Activated naive CD4-positive, alpha-beta T cell treated with anti-CD3 and anti-CD28 coated beads for 36 hours (primary cell): ENCODE data around the gene ADGRV1. TPM values are rescaled to one million over a fixed set of nuclear protein-coding genes. Genes with fewer than 3 reads are reported as not detected.
A peak's percentile ranks its signal among the peaks of the same experiment; 100 is the strongest.
"Not testable (repeated sequence)": the region's sequence is repeated elsewhere in the genome, so short reads cannot be mapped to it uniquely, and the experiment has no call there.

ENCODE experiments used
- CTCF ChIA-PET: fragments of 350-600 bp; sonication (Branson Sonifier 250); formaldehyde crosslinking; loops from one replicate; lab custom pipeline; 2021; ENCODE audit warnings: antibody characterized with exemption; lab: Charles Lee
- DNase-seq: peaks from one replicate; pipeline ENCODE4 v3.0.0-alpha.2; 2020
- H3K27ac Mint-ChIP-seq: one replicate; pipeline ENCODE4 v1.8.0; 2021; ENCODE audit warnings: mild to moderate bottlenecking, mixed read lengths
- H3K27me3 Mint-ChIP-seq: one replicate; pipeline ENCODE4 v1.8.0; 2021; ENCODE audit warnings: low read depth, mixed read lengths
- H3K36me3 Mint-ChIP-seq: one replicate; pipeline ENCODE4 v1.8.0; 2021; ENCODE audit warnings: low read depth, mixed read lengths
- H3K4me1 Mint-ChIP-seq: one replicate; pipeline ENCODE4 v1.8.0; 2021; ENCODE audit warnings: low read depth, mixed read lengths
- H3K4me3 Mint-ChIP-seq: one replicate; pipeline ENCODE4 v1.8.0; 2021; ENCODE audit warnings: mild to moderate bottlenecking, moderate library complexity, mixed read lengths
- H3K9me3 Mint-ChIP-seq: one replicate; pipeline ENCODE4 v1.8.0; 2021; ENCODE audit warnings: mixed read lengths
- intact Hi-C: fragments of 100-400 bp; cut with micrococcal nuclease; formaldehyde crosslinking; loops from one replicate; pipeline ENCODE4 v1.15.1; 2023
- total RNA-seq, 2 experiments: library from RNA; stranded (reverse); gene quantifications; one replicate each; pipeline ENCODE4 v1.2.3, GENCODE V29; 2021

Gene ADGRV1
- total RNA-seq, 2 experiments from 2014 or later, result not detected

DNA sequence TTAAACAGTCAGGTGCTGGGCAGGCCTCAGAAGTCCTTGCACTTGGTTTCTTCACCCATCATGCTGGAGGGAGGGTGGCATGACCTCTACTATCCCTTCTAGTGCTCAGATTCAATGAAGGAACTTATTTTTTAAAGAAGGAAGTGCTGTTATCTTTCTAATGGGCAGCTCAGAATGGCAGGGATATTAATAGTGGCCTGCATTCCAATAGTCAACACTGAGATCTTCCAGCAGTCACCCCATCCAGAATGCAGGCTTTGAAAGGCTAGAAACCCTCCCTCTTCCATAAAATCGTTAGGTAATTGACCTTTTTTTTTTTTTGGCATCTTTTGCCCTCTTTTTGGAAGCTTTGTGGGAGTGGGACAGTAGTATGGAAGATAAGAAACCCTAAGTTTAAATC is 499.6 kb downstream of the ADGRV1 start:
- Mint-ChIP-seq H3K4me1 (peaks cover 28% of the 10 kb centered on the region), H3K36me3 (no peaks in the 10 kb centered on the region), H3K4me3 (no peak overlapping the region), H3K27ac (no peak overlapping the region), H3K9me3 (no peaks in the 10 kb centered on the region), H3K27me3 (peaks cover 37% of the 10 kb centered on the region)
- intact Hi-C loops, result loop anchor here (5.0 kb wide), 1 partner anchor 186 kb away; no protein-coding TSS in a partner anchor
- CTCF ChIA-PET, result interaction anchor here (0.6 to 2.0 kb wide), 3 partner anchors 21 to 125 kb away, joined by 3 to 8 read pairs (median 3); no protein-coding TSS in a partner anchor
- no peak for DNase-seq

DNA sequence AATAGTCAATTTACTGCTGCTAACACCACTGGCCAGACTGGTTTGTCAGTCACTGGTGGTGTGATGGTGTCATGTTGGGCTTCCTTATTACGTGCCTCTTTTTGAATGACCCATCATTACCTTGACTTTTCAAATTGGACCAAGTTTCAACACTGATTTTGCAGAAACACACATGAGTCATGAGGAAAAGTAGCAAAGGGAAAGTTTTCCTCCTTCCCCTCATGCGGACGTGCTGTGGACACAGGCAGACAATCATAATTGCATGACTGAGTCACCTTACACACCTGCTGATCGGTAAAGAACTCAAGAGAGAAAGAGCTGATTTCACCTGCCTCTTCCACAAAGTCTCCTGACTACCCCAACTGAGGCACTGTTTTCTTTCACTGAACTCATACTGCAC is 500.0 kb downstream of the ADGRV1 start:
- Mint-ChIP-seq H3K27me3 (peaks cover 37% of the 10 kb centered on the region), H3K9me3 (no peaks in the 10 kb centered on the region), H3K27ac (no peak overlapping the region), H3K36me3 (no peaks in the 10 kb centered on the region), H3K4me1 (peaks cover 28% of the 10 kb centered on the region), H3K4me3 (no peak overlapping the region)
- intact Hi-C loops, result loop anchor here (5.0 kb wide), 1 partner anchor 186 kb away; no protein-coding TSS in a partner anchor
- DNase-seq, result peak; percentile 10
- CTCF ChIA-PET, result interaction anchor here (2.0 kb wide), 1 partner anchor 126 kb away, joined by 8 read pairs; no protein-coding TSS in a partner anchor

DNA sequence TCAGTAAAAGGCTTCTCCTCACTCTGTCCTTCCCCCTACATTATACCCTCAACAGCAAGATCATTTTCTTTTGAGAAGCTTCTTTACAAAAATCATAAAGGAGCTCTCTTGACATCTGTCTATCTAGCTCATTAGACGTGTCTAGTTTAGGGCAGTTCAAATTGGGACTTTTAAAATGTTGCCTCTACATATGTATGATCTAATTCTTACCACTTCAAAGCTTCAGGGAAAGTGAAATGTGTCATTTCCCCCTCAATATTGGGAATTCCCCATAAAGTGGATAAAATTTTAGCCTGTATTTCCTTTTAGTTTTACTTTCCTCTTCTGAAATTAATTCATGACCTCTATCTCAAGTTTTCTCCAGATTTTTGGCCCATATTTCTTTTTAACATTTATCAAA is 500.8 kb downstream of the ADGRV1 start:
- Mint-ChIP-seq H3K27me3 (peaks cover 40% of the 10 kb centered on the region), H3K36me3 (no peaks in the 10 kb centered on the region), H3K27ac (no peak overlapping the region), H3K4me3 (no peak overlapping the region), H3K9me3 (no peaks in the 10 kb centered on the region), H3K4me1 (peaks cover 28% of the 10 kb centered on the region)
- intact Hi-C loops, result loop anchor here (1.0 to 5.0 kb wide), 8 partner anchors 20 to 324 kb away; partner anchors contain the start of gene ARRDC3
- no peak for DNase-seq
- CTCF ChIA-PET, result interaction anchor here (1.0 to 2.0 kb wide), 2 partner anchors 127 to 326 kb away, joined by 5 to 8 read pairs; no protein-coding TSS in a partner anchor

DNA sequence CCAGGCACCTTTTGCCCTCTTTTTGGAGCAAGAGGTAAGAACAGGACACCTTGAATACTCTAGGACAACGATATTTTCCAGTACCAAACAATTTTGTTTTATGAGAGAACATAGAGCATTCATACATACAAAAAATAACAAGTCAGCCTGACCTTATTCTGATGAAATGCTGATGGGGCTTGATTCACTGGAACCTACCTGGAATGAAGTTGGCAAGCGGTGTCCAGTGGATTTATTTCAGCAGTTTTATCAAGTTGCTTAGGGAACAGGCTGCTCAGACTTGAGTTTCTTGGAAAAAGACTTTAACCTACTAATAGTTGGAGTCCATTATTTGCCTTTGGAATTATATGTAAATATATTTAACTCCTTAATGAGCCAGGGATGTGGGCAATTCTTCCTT is 502.5 kb downstream of the ADGRV1 start:
- DNase-seq, result no peak
- peaks cover 28% of the 10 kb centered on the region for H3K4me1 Mint-ChIP-seq
- H3K4me3 Mint-ChIP-seq, result no peak overlapping the region
- CTCF ChIA-PET, result interaction anchor here (2.3 kb wide), 1 partner anchor 324 kb away, joined by 6 read pairs; no protein-coding TSS in a partner anchor
- intact Hi-C loops, result no loop called here
- no peaks in the 10 kb centered on the region for H3K36me3 Mint-ChIP-seq
- H3K27ac Mint-ChIP-seq, result no peak overlapping the region
- no peaks in the 10 kb centered on the region for H3K9me3 Mint-ChIP-seq
- H3K27me3 Mint-ChIP-seq, result peaks cover 45% of the 10 kb centered on the region

DNA sequence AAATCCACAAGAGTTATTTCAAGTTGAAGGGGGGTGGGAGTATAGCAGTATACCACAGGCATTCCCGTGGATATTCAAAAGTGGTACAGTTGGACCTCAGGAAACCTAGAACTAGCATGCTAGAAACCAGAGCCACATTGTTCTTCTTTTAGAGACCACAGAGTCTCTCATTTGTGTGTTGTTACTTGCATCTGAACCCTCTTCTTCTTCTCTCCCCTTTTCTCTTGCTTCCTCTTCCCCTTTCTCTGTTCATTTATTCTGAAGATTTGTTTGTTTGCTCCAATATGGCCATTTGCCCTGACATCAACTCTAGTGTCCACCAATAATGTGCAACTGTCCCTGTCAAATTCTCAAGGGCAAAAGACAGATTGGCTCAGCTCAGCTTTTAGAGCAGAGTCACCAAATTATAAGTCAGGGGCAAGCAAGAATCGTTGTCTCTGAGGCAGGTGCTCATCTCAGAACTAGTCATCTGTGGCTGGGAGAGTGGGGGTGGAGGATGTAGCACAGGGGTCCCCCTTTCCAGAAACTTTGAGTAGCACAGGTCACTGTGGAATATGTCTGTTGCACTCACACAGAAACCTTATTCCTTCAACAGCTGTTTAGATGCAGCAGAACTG is 503.5 kb downstream of the ADGRV1 start:
- intact Hi-C loops, result no loop called here
- CTCF ChIA-PET, result interaction anchor here (0.6 to 2.3 kb wide), 4 partner anchors 60 to 323 kb away, joined by 3 to 6 read pairs (median 4); no protein-coding TSS in a partner anchor

DNA sequence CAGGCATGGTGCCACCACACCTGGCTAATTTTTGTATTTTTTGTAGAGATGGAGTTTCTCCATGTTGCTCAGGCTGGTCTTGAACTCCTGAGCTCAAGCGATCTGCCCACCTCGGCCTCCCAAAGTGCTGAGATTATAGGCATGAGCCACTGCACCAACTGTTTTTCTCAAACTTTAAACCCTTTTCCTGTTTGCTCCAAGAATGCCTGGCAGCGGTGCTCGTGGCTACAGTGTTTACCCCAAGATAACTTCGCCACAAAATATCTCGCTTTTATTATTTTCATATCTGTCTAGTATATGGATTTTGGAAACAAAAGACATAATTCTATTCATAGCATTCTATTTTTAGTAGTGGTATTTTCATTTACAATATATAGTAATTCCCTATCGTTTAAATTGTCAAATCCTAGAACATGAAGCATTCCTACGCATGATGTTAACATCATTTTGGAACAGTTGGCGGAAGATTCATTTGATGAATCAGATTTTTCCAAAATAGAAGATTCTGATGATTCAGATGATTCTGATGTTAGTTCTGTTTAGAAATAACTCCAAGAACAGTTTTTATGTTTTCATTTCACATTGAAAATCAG is 504.6 kb downstream of the ADGRV1 start:
- H3K27ac Mint-ChIP-seq, DNase-seq, intact Hi-C loops, H3K36me3 Mint-ChIP-seq, H3K4me3 Mint-ChIP-seq, H3K9me3 Mint-ChIP-seq: not testable (repeated sequence)
- peaks cover 45% of the 10 kb centered on the region for H3K27me3 Mint-ChIP-seq
- CTCF ChIA-PET, result interaction anchor here (0.7 to 2.3 kb wide), 4 partner anchors 9 to 322 kb away, joined by 3 to 6 read pairs (median 4); no protein-coding TSS in a partner anchor
- H3K4me1 Mint-ChIP-seq, result peaks cover 28% of the 10 kb centered on the region

More for the DNA sequence above, 503.5 kb downstream of the ADGRV1 start:
- Mint-ChIP-seq H3K27me3 (peaks cover 41% of the 10 kb centered on the region), H3K27ac (no peak overlapping the region), H3K9me3 (no peaks in the 10 kb centered on the region), H3K36me3 (no peaks in the 10 kb centered on the region), H3K4me1 (peaks cover 28% of the 10 kb centered on the region), H3K4me3 (no peak overlapping the region)
- DNase-seq, result no peak

DNA sequence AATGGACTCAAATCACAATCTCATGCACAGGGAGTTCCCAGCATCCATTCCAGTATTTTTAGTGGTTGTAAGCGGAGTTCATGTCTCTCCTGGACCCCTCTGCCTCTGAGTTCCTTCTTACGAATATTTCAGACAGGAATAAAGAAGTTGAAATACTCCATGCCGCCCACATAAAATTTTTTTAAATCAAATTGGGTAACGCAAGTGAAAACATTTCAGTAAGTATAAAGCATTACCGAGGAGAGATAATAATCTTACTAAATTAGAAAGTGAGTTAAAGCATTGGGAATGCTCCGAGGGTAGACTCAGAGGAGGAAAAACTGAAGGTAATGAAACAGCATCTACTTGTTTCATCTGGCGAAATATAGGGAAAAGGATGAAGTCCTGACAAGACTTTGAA is 506.9 kb downstream of the ADGRV1 start:
- Mint-ChIP-seq H3K4me3 (no peak overlapping the region), H3K9me3 (no peaks in the 10 kb centered on the region)
- CTCF ChIA-PET, result no interaction called here

DNA sequence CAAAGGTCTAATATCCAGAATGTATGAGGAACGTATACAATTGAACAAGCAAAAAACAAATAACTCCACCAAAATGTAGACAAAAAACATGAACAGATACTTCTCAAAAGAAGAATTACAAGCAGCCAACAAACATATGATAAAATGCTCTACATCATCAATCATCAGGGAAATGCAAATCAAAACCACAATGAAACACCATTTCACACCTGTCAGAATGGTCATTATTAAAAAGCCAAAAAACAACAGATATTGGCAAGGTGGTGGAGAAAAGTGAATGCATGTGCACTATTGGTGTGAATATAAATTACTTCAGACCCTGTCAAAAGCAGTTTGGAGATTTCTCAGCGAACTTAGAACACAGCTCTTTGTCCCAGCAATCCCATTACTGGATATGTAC is 510.8 kb downstream of the ADGRV1 start:
- H3K27ac Mint-ChIP-seq, result no peak overlapping the region

More for the DNA sequence above, 506.9 kb downstream of the ADGRV1 start:
- intact Hi-C loops, result no loop called here
- Mint-ChIP-seq H3K4me1 (peaks cover 10% of the 10 kb centered on the region), H3K36me3 (peaks cover 1% of the 10 kb centered on the region), H3K27ac (no peak overlapping the region), H3K27me3 (peaks cover 45% of the 10 kb centered on the region)
- no peak for DNase-seq

DNA sequence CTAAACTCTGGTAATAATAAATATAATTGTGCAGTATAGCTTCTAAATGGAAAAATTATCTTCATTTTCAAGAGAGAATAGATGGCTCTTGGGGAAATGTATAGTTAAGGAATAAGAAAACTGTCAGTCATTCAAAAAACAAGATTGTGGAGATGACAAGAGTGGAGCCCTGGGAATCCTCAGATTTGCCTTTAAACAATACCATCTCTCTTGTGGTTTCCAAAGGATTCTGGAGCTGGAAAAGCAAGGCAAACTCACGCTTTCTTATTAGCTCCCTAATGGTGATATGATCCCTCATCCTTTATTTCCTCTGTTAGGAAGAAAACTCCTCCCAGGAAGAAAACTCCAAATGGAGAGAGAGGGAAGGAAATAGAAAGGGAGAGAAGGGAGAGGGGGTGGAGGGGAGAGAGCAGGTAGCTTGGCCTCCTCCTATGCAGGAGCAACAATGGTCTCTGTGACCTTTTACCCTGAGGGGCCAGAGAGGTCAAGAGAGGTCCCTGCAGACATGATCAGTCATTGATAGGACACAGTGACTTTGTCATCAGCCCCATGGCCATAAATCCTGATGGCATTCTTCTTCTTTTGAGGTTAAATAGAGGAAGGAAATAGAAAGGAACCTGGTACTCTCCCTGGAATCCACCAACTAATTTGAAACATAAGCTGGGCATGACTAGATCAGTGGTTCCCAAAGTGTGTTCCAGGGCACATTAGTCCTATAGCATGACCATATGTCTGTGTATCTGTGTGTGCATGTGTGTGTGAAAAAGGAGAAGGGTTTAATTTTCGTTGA is 512.4 kb downstream of the ADGRV1 start:
- no peaks in the 10 kb centered on the region for H3K4me1 Mint-ChIP-seq
- no peak overlapping the region for H3K27ac Mint-ChIP-seq
- no peaks in the 10 kb centered on the region for H3K9me3 Mint-ChIP-seq
- CTCF ChIA-PET, result no interaction called here
- intact Hi-C loops, result no loop called here
- no peak overlapping the region for H3K4me3 Mint-ChIP-seq
- H3K27me3 Mint-ChIP-seq, result peaks cover 32% of the 10 kb centered on the region
- no peak for DNase-seq
- peaks cover 1% of the 10 kb centered on the region for H3K36me3 Mint-ChIP-seq

More for the DNA sequence above, 510.8 kb downstream of the ADGRV1 start:
- no peak for DNase-seq
- Mint-ChIP-seq H3K9me3 (no peaks in the 10 kb centered on the region), H3K36me3 (peaks cover 1% of the 10 kb centered on the region), H3K4me1 (no peaks in the 10 kb centered on the region), H3K27me3 (peaks cover 30% of the 10 kb centered on the region), H3K4me3 (no peak overlapping the region)
- intact Hi-C loops, result no loop called here
- CTCF ChIA-PET, result interaction anchor here (0.7 kb wide), 1 partner anchor 142 kb away, joined by 3 read pairs; no protein-coding TSS in a partner anchor

DNA sequence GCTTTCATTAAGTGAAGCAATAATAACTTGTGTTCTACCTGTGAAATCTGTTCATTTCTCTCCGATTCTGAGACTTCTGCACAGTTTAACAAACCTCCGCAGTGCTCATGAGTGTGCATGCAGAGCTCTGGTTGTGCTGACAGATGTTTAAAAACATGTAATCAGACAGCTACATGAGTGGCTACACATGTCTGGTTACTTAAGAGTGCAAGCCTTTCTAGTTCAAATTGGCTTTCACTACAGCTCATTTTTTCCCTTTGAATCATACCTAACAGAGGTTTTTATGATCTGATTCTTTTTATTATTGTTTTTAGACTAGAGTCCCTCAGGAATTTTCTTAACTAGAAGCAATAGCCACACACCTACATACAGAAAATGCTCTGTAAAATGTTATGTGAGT is 514.3 kb downstream of the ADGRV1 start:
- DNase-seq, result no peak
- intact Hi-C loops, result no loop called here
- Mint-ChIP-seq H3K9me3 (no peaks in the 10 kb centered on the region), H3K4me3 (no peak overlapping the region), H3K27ac (no peak overlapping the region), H3K4me1 (peaks cover 5% of the 10 kb centered on the region), H3K36me3 (peaks cover 1% of the 10 kb centered on the region), H3K27me3 (peaks cover 24% of the 10 kb centered on the region)
- CTCF ChIA-PET, result interaction anchor here (1.0 to 1.2 kb wide), 3 partner anchors 9 to 147 kb away, joined by 3 read pairs; no protein-coding TSS in a partner anchor

DNA sequence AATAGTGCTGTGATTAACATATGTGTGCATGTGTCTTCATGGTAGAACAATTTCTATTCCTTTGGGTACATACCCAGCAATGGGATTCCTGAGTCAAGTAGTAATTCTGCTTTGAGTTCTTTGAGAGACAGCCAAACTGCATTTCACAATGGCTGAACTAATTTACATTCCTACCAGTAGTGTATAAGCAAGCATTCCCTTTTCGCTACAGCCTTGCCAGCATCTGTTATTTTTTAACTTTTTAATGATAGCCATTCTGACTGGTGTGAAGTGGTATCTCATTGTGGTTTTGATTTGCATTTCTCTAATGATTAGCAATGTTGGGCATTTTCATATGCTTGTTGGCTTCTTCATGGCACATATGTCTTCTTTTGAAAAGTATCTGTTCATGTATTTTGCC is 516.0 kb downstream of the ADGRV1 start:
- Mint-ChIP-seq H3K4me3 (no peak overlapping the region), H3K4me1 (peaks cover 18% of the 10 kb centered on the region), H3K27ac (no peak overlapping the region), H3K27me3 (peaks cover 20% of the 10 kb centered on the region), H3K36me3 (no peaks in the 10 kb centered on the region), H3K9me3 (no peaks in the 10 kb centered on the region)
- DNase-seq, result no peak
- CTCF ChIA-PET, result no interaction called here
- intact Hi-C loops, result loop anchor here (5.0 kb wide), 2 partner anchors 88 to 132 kb away; no protein-coding TSS in a partner anchor

DNA sequence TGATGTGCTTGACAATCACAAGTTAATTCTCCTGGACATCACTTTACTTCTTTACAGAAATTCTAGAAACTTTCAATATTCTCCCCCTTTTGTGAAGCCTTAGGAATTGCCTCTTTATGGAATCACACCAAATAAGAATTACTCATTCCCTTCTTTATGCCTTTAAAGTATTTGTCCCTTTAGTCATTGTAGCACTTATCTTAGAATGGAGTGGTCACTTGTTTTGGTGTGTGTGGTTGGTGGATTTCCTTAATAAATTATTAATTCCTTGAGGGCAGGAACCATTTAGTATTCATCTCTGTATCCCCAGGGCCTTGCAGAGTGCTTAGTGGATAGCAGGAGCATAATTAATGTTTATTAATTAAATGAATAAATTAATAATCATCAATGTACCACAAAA is 517.5 kb downstream of the ADGRV1 start:
- H3K27me3 Mint-ChIP-seq, result peaks cover 18% of the 10 kb centered on the region
- H3K4me1 Mint-ChIP-seq, result peaks cover 19% of the 10 kb centered on the region
- intact Hi-C loops, result loop anchor here (5.0 kb wide), 2 partner anchors 86 to 134 kb away; no protein-coding TSS in a partner anchor
- CTCF ChIA-PET, result no interaction called here
- no peak overlapping the region for H3K27ac Mint-ChIP-seq
- DNase-seq, result no peak
- H3K9me3 Mint-ChIP-seq, result no peaks in the 10 kb centered on the region
- H3K4me3 Mint-ChIP-seq, result no peak overlapping the region
- no peaks in the 10 kb centered on the region for H3K36me3 Mint-ChIP-seq
